ES-I3 (cell line): ENCODE measurements around the gene FAAH2.

Source experiments
- H3K36me3 ChIP-seq: 2 replicates; pipeline ENCODE4 v1.6.1; 2013; ENCODE audit warnings: mild to moderate bottlenecking, low read length, control low read depth, moderate library complexity; ENCODE audit not compliant: insufficient read depth
- H3K4me1 ChIP-seq: 2 replicates; pipeline ENCODE4 v1.6.1; 2013; ENCODE audit warnings: mild to moderate bottlenecking, control low read depth, low read length; ENCODE audit not compliant: insufficient read depth
- H3K9ac ChIP-seq: 2 replicates; pipeline ENCODE4 v1.6.1; 2013; ENCODE audit warnings: low read depth, mild to moderate bottlenecking, low read length, moderate library complexity
- H3K9me3 ChIP-seq: 2 replicates; pipeline ENCODE4 v1.6.1; 2013; ENCODE audit warnings: mild to moderate bottlenecking, low read length, moderate library complexity; ENCODE audit not compliant: control insufficient read depth, insufficient read depth

The FAAH2 gene

GRCh38 chrX:57445076-57445475 is 158.6 kb downstream of the FAAH2 start:
- Histone ChIP-seq H3K9me3 (peaks cover 7% of the 10 kb centered on the region; the same call in 1 of the 2 replicates), H3K36me3 (peaks cover 6% of the 10 kb centered on the region; the same call in 1 of the 2 replicates)

GRCh38 chrX:57445832-57446231 is 159.3 kb downstream of the FAAH2 start:
- Histone ChIP-seq H3K9me3 (peaks cover 7% of the 10 kb centered on the region; the same call in 1 of the 2 replicates), H3K4me1 (no peaks in the 10 kb centered on the region), H3K9ac (no peak overlapping the region), H3K36me3 (peaks cover 6% of the 10 kb centered on the region; the same call in 1 of the 2 replicates)

More at GRCh38 chrX:57445076-57445475, 158.6 kb downstream of the FAAH2 start:
- Histone ChIP-seq H3K4me1 (no peaks in the 10 kb centered on the region), H3K9ac (no peak overlapping the region)

GRCh38 chrX:57447856-57448255 is 161.3 kb downstream of the FAAH2 start:
- Histone ChIP-seq H3K9me3 (peaks cover 7% of the 10 kb centered on the region; the same call in 1 of the 2 replicates), H3K4me1 (no peaks in the 10 kb centered on the region), H3K9ac (no peak overlapping the region), H3K36me3 (peaks cover 9% of the 10 kb centered on the region; the same call in 1 of the 2 replicates)

GRCh38 chrX:57451426-57452020 is 165.0 kb downstream of the FAAH2 start:
- Histone ChIP-seq H3K4me1 (no peaks in the 10 kb centered on the region), H3K9me3 (peaks cover 23% of the 10 kb centered on the region), H3K9ac (no peak overlapping the region), H3K36me3 (peaks cover 9% of the 10 kb centered on the region; the same call in 1 of the 2 replicates)

GRCh38 chrX:57453901-57454300 is 167.4 kb downstream of the FAAH2 start:
- Histone ChIP-seq H3K36me3 (peaks cover 5% of the 10 kb centered on the region; the same call in 1 of the 2 replicates), H3K9me3 (peaks cover 26% of the 10 kb centered on the region), H3K4me1 (no peaks in the 10 kb centered on the region), H3K9ac (no peak overlapping the region)

GRCh38 chrX:57481514-57481913 is 195.0 kb downstream of the FAAH2 start:
- Histone ChIP-seq H3K9me3 (no peaks in the 10 kb centered on the region), H3K36me3 (no peaks in the 10 kb centered on the region), H3K9ac (no peak overlapping the region), H3K4me1 (no peaks in the 10 kb centered on the region)

- H3K36me3 ChIP-seq = no peaks in the 10 kb centered on the region
- H3K4me1 ChIP-seq = no peaks in the 10 kb centered on the region
- no peaks in the 10 kb centered on the region for H3K9me3 ChIP-seq
- no peak overlapping the region for H3K9ac ChIP-seq
Observed at GRCh38 chrX:57516491-57516890, 230.0 kb downstream of the FAAH2 start.

GRCh38 chrX:57519578-57520118 is 233.1 kb downstream of the FAAH2 start:
- Histone ChIP-seq H3K9me3 (no peaks in the 10 kb centered on the region), H3K9ac (no peak overlapping the region), H3K36me3 (no peaks in the 10 kb centered on the region), H3K4me1 (no peaks in the 10 kb centered on the region)

GRCh38 chrX:57528670-57529255 is 242.3 kb downstream of the FAAH2 start:
- Histone ChIP-seq H3K9me3 (no peaks in the 10 kb centered on the region), H3K9ac (no peak overlapping the region), H3K4me1 (no peaks in the 10 kb centered on the region), H3K36me3 (no peaks in the 10 kb centered on the region)
